Fibroblast of upper back skin (primary cell): ENCODE results near the gene FNBP1L.
A peak's percentile ranks its signal among the peaks of the same experiment; 100 is the strongest.
"Not testable (repeated sequence)": the region's sequence is repeated elsewhere in the genome, so short reads cannot be mapped to it uniquely, and the experiment has no call there.

Experiments
- DNase-seq: peaks from one replicate; pipeline ENCODE4 v3.0.0-alpha.2; 2013

FNBP1L gene

DNA sequence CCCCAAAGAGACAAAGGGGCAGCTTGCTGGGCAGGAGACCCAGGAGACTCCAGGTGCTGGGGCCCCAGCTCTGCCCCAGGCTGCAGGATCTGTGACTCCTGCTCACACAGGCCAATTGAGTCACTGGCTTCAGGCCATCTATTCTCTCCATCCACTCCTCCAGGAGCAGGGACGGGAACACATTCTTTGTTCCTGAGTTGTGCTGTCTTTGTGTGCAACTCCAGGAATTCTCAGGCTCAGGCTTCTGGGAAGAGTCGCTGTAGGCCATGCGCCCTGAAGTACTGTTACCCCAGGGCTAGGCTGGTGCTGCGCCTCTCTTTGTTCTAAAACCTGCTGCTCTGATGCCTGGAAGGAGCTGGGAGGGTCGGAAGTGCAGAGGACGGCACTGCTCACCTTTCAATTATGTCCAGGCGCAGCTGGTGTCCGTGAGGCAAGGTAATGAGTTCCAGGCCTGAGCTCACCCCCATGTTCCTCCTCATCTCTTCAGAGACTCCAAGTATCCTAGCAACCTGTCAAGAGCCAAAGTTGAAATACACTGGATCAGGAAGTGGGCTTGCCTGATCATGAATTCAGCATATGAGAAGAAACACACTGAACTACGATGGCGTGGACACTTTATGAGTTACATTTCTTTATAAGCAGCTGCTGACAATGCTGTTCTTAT, 127.8 kb downstream of the FNBP1L start:
- DNase-seq, result peak; percentile 44

GRCh38 chr1:93576346-93576745, 128.4 kb downstream of the FNBP1L start:
- DNase-seq, result peak; percentile 72

DNA sequence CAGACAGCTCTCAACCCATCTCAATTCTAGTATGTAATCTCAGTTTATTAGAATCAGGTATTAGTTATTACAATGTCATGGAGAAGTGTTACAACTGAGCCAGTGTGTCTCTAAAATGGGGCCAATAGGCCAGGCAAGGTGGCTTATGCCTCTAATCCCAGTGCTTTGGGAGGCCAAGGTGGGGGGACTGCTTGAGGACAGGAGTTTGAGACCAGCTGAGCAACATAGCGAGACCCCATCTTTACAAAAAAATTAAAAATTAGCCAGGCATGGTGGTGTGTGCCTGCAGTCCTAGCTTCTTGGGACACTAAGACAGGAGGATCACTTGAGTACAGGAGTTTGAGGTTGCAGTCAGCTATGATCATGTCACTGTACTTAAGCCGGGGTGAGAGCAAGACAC, 128.8 kb downstream of the FNBP1L start:
- DNase-seq, result no peak

- no peak for DNase-seq
Measured at GRCh38 chr1:93577536-93578432, 129.9 kb downstream of the FNBP1L start.

GRCh38 chr1:93578433-93578830, 130.5 kb downstream of the FNBP1L start:
- DNase-seq, result no peak

DNA sequence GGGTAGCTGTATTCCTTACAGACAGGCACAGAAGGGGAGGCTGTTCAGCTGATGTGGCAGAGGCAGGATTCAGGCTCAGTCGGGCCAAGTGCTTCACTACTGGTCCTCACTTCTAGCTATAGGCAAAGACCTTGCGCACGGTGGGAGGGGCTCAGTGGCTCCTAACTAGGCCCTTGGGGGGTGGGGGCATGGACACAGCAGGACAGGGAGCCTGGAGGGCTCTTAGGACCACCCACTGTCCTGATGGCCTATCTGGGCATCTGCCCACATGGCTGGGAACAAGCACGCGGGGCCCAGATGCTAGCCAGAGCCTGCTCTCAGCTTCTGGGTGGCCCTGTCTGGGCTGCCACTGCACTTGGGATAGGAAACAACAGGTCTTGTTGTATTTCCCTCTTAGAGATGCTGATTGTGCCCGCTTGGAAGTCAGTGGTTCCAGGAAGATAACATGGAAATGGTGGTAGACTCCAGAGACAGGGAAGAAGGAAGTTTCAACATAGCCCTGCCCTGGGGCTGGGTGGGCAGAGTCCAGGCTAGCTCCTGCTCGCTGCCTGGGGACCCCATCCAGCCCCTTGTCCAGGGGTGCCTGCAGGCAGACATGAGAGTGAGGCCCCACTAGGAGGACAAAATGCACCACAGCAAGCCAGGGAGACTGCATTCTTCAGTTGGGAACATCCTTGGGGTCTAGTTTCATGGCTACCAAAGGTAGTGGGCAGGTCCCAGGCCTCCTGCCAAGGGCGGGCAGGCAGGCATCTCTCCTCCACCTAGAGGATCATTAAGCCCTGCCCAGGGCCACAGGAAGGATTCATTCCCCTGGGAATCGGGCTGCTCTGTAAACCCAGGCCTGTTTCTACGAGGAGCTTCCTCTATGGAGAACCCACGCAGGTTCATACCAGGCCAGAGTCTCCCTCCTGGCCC, 131.2 kb downstream of the FNBP1L start:
- no peak for DNase-seq

GRCh38 chr1:93579891-93580290, 132.0 kb downstream of the FNBP1L start:
- peak; percentile 77 for DNase-seq

DNA sequence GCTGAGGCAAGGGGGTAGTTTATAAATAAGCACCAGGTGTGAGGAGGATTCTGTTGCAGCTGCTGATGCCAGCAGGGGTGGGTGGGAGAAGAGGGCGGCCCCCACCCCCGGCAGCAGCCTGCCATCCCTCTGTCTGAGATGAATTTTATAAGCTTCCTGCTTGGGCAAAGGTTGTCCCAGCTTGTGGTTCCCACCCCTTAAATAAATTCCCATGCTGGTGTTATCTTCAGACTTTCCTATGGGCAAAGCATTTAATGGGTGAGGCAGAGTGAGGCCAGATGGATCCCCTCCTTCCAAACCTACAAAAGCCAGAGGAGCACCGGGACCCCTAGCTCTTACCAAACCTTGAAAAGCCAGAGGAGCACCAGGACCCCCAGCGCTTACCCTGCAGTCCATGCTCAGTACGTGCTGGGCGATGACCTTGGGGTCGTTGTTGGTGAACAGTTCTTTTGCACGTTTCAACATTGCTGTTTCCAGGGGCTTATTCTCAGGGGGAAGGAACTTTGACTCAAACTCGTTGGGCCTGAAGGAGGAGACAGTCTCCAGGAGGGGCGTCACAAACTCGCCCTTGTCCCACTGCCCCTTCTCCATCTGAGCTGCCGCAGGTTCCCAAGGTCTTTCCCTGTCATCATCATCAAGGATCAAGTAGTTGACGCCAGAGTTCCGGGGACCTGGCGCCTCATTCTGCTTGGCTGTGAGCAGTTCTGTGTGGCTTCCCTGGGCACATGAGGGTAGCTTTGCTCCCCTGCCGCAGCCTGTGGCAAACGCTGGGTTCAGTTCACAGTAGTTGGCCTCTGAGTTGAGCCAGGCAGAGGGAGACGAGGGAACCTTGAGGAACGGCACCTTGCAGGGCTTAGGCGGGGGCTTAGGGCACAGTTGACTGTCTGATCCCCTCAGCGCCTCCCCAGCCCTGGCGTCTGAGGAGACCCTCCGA, 134.3 kb downstream of the FNBP1L start:
- DNase-seq, result no peak

DNA sequence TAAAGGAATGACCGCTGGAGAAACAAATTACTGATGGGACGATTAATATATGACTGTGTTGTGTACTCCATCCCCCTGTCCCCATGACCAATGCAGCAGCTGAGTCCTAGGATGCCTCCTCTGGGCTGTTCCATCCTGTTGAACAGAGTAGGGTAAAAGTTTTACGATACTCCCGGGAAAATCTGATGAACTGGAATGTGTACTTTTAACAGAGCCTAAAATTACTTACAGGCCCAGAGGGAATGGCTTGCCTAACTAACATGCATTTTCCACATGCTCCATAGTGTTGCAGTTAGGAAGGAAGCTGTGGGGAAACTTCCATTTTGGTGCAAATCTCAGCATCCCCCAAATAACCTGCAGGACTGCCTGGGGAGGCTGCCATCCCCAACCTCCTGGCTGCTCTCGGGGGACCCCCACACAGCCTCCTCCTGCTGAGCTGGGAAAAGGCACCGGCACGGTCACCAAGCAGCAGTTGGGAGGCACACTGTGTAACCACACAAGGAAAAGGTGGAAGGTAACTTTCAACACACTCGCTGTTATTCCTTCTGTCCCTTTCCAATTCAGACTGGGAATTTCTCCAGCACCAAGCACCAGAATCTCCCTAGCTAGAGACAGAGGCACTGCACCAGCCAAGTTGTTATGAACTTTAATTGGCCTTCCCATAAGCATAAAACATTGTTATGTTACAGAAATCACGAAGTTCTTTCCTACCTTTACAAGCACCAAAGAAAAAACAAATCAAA, 136.5 kb downstream of the FNBP1L start:
- DNase-seq, result no peak

GRCh38 chr1:93585059-93585966, 137.4 kb downstream of the FNBP1L start:
- DNase-seq, result peak; percentile 49

GRCh38 chr1:93587354-93587753, 139.4 kb downstream of the FNBP1L start:
- no peak for DNase-seq

DNA sequence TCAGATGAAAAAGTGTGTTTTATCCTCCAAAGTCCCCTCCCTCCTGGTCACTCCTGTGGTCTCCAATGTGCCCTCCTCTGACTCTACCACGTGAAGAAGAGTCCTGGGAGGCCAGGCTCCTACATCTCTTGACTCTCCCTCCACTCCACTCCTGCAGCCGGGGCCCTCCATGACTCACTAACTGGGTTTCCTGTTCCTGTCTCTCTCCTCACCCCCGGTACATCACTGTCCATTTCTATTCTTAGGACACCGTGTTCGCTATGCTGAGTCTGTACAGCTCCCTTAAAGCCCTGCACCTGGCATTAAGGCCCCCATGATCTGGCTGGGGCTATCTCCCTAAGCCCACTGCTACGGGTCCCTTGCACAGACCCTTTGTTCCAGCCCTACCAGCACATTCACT, 140.3 kb downstream of the FNBP1L start:
- DNase-seq, result no peak

DNA sequence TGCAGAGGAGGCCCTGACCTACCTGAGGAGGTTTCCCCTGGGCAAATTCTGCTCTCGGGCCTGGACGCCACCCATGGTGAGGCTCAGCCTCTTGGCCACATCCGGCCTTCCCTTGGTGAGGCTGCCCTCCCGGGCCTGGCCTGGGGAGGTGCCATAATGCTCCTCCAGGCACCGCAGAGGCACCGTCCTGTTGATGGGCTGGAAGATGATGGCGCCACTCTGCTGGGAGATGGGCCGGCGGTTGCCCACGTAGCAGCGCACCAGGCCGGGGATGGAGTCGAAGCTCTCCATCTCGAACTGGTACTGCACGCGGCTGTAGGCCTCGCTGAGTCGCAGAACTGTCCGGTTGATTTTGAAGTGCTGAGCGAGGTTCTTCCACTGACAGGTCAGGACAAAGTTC, 141.0 kb downstream of the FNBP1L start:
- DNase-seq, result no peak

DNA sequence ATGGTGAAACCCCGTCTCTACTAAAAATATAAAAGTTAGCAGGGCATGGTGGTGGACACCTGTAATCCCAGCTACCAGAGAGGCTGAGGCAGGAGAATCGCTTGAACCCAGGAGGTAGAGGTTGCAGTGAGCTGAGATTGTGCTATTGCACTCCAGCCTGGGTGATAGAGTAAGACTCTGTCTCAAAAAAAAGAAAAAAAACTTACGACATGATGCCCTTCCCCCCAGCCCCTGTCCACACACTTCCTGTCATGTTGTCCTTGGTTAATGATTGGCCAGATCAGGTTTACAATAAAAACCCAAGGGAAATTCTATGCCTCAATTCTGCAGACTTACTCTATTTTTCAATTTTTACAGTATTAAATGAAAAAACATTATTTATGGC, 143.4 kb downstream of the FNBP1L start:
- DNase-seq, result not testable (repeated sequence)

- no peak for DNase-seq
Measured at GRCh38 chr1:93591676-93592550, 144.0 kb downstream of the FNBP1L start.

DNA sequence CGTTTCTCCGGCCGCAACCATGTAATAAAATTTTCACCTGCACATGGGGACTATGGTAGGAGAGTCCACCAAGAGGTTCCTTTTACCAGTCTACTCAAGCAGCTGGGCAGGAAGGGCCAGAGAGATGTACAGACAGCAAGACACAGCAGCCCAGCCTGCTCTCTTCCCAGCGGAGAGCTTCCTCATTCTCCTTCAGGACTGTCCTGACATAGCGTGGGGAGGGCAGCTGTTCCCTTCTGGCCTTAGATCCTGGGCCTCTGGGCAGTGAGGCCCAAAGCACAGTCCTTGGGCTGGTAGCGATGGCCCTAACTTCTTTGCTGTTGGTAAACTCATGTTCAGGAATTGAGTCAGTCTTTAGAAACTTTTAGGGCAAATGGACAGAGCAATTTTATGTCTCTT, 144.6 kb downstream of the FNBP1L start:
- DNase-seq, result no peak

DNA sequence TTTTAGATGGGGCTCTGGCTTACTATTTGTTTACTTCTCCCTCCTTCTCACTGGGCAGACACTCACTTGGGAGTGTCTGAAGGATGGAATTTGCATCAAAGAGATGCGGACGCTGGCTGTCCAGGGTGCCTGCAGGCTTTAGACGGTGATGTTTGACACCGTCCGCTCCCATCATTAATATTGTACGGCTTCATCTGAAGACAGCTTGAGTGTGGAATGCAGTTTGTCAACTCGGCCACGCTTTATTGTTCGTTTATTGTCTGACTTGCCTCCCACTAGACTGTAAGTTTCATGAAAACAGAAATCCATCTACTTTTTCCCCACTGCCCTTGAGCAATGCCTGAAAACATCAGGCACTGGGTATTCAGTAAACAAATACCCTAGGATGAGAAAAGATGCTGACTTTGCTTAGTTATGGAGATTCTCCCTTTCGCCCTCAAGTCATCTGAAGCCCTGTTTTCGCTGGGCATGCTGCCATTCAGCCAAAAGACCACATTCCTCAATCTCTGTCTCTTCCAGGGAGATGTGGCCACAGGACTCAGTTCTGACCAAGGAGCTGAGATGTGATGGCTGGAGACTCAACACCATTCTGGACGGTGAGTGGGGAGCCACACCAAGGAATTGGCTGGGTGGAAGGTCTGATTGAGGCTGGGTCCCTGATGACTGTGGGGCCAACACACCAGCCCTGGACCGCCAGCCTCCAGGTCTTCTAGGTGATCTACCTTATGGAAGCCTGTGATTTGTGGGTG, 146.1 kb downstream of the FNBP1L start:
- DNase-seq, result peak; percentile 37

- DNase-seq, result no peak
Measured at GRCh38 chr1:93594603-93594880, 146.6 kb downstream of the FNBP1L start.

DNA sequence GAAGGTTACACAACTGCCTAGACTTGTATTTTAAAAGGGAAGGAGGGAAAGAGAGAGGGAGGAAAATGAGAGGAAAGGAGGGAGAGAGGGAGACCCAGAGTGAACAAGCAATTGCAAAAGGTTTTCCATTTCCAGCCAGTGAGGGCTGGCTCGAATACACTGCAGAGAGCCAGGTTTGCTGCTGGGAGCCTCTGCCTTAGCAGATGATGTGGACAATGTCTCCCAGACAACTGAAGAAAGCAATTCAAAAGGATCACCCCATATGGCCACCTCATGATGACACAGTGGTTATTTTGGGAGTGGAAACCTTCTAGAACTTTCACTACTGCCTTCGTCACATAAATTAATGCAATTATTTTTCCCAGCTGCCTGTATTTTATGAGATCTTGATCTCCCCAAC, 147.3 kb downstream of the FNBP1L start:
- DNase-seq, result peak; percentile 46
